Cerebellar nuclear complex (tissue), 1 donor: ENCODE measurements around the gene CDH18.

Source experiments
- DNase-seq, 2 experiments: peaks; one replicate each; lab custom pipeline; 2025; lab: John Stamatoyannopoulos, UW

CDH18 gene

DNA sequence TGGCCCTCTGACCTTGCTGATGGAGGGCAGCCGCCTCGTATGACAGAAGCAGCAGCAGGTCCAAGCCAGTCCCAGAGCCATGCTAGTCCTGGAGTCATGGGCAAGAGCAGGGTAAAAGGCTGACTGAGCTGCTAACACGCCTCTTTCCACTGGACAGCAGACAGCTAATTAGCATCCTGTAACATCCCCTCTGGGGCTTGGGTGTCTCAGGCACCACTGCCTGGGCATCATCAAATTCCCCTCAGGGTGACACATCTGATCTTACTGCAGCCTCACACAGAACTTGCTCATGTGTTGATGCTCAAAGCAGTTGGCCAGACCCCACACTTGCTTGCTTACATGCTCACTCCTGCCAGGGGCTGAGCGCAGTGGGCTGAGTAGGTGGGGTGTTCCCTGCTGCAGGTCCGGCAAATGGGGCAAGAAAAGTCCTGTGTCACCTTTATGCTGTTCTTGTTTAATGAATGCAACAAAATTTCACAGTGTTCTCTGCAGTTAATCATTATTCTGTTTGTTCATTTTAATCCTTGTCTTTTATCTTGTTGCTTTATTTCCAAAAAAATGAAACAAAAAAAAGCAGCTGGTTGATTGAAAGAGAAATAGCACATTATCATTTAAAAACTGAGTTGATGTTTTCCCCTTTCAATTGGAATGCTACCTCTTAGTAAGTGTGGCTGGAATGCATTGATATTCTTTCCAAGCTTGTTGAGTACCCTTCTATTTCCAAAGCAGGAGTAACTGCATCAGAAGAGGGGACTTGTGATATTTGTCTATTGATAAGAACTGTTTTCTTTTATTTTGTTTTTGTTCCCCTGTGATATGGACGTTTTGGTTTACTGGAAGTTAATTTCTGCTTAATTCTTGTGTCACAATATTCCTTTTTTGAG is 254.1 kb downstream of the CDH18 start:
- DNase-seq = no peak

DNA sequence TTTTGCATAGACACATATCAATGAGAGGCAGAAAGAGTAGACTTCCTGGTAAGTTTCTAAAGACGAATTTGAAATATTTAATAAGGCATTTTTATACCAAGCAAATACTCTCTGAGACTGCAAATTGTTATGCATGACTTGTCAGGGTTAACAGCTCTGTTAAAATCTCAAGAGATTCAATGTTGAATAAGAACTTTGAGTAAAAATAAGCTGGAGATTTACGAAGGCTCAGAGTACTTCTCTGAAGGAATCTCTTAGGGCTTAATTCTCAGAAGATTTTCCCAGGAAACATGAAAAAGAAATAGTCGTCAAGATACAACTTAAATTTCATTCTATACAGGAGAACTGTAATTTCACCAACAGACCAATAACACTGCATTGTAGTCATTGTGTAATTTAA is 259.4 kb downstream of the CDH18 start:
- no peak for DNase-seq

DNA sequence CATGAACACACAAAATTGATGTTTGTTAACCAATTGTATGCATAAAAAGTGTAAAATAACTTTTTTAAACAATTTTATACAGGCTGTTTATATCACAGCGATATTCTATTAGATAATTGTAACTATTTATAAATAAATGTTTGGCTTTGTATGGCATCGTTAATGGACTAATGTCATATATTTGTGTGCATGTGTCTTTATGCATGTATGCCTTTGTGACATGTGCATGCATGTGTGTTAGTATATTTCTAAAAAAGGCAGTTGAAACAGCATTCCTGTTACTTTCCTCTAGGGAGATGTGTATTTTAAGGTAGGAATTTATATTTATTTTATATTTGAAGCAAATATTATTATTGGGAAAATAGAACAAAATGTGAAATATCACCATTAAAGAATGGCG is 268.9 kb downstream of the CDH18 start:
- no peak for DNase-seq

DNA sequence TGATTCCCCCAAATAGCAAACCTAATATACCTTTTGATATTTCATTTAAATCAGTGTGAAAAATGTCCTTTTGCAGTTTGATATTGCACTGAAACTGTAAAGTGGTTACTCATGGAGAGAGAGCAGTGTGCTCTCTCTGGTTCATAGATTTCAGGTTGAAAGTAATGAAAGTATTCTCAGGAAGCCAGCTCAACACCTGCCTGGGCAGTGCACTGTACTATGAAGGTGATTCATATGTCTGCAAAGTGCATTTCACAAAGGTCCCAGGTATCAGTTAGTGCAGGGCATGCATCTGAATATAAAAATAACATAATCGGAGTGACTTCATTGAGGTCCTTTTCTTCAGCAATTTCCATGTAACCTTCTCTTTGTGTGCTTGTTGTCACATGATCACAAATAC is 274.3 kb downstream of the CDH18 start:
- no peak for DNase-seq

DNA sequence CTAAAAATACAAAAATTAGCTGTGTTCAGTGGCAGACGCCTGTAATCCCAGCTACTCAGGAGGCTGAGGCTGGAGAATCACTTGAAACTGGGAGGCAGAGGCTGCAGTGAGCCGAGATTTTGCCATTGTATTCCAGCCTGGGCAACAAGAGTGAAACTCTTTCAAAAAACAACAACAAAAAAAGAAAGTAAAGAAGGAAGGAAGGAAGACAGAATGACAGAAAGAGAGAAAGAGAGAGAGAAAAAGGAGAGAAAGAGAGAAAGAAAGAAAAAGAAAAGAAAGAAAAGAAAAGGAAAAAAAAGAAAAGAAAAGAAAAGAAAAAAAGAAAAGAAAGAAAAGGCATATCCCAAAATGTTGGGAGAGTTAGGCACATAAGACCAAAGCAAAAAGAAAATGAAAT is 278.6 kb downstream of the CDH18 start:
- no peak for DNase-seq

DNA sequence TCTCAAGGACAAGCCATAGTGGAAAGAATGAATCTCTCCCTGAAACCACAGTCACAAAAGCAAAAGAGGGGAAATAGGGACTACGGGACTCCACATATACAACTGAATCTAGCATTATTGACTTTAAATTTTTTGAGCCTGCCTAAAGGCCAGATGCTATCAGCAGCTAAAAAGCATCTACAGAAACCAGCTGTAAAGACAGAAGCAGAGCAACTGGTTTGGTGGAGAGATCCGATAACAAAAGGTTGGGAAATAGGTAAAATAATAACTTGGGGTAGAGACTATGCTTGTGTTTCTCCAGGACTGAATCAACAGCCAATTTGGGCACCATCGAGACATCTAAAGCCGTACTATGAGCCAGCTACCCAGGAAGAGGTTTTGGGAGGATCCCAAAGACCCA is 281.2 kb downstream of the CDH18 start:
- no peak for DNase-seq

DNA sequence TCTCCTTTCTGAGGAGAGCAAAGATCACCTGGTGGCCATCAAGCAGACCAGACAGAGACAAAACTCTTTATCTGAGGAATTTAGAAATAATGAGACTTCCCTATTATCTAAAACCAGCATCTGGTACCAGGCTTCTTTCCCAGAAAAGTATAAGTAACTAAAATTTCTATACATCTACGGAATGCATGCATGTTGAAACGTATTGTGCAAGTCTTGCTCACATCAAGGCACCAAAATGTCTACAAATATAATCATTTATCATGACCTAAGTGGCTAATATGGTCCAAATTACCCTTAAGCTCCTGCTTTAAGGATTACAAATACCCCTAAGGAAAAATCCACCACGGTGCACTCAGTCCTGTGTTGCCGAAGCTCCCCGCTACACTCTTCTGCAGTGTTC is 286.3 kb downstream of the CDH18 start:
- DNase-seq = no peak

DNA sequence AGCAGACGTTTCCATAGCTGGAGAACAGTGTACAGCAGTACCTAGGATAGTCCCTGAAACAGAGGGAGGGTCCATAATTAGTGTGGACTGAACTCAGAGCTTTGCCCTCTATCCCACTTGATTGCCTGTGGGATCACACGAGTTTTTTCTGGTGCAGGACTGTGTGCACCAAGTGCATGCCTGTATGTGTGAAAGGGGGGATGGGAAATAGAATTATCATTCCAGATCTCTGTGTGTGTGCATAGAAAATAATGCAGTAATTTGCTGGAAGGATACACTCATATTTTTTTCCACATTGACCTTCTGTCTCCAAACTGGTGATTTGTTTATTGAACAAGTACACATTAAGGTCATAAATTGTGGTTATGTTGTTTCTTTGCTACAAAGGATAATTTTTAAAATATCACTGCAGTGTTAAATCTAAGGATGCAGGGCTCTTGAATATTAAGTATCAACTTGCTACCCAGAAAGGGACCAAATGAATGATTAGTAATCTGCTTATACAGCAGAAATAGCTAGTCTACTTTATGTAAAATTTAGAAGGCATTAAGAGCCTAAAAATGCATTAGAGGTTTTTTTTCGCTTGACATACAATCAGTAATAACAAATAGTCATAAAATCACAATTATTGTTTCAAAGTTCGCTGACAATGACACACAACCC is 292.9 kb downstream of the CDH18 start:
- no peak for DNase-seq

DNA sequence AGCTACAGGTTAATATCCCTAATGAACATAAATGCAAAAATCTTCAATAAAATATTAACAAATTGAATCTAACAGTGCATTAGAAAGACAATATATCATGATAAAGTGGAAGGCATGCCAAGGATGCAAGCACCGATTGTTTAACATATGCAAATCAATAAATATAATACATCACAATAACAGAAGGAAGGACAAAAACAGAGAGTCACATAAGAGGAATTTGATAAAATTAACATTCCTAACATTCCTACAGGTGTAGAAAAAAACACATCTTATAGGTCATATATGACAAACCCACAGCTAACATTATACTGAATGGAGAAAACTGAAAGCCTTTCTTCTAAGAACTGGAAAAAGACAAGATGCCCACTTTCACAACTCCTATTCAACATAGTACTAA is 297.0 kb downstream of the CDH18 start:
- DNase-seq = no peak

DNA sequence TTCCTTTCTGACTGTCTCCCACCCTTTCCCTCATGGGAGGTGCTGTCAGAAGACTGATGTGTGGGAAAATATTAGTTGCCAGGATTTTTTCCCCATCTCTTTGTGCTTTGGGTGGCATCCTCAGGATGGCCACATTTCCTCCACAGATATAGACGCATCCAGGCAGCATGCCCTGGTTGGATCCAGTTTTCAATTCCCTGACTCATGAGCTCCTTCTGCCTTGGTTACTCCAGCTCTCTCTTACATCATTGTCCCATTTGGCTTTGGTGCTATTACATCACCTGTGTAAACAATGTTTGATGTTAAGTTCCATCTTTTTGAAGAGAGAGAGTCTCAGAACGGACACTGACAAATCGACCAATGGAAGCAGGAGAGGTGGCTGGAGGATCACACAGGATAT is 302.5 kb downstream of the CDH18 start:
- DNase-seq = no peak

DNA sequence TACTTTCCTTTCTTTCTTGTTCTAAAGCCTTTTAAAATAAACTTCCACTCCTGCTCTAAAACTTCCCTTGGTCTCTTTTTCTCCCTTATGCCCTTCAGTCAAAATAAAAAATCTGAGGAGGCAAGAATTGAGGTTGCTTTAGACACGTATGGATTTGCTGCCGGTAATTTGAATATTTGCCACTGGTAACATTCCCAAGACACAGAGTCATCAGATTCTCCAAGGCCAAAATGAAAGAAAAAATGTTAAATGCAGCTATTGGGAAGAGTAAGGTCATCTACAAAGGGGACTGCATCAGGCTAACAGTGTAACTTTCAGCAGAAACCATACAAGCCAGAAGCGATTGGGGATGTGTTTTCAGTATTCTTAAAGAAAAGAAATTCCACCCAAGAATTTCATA is 311.1 kb downstream of the CDH18 start:
- DNase-seq = no peak

DNA sequence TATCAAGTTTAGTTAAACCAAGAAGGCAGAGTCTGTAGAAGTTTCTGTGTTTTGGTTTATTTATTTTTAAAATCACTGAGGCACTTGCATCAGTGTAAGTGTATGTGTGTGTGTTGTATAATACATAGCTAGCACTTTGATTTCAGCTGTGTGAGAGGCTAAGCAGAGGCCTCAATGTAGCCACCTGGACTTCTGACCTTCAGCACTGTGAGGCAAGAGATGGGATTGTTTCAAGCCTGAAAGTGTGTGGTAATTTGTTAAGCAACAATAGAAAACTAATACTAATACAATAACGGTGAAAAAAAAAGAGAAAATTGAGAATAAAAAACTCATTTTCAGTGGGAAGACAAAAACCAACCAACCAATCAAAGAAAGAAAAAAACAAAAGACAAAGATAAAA is 327.3 kb downstream of the CDH18 start:
- DNase-seq = no peak

DNA sequence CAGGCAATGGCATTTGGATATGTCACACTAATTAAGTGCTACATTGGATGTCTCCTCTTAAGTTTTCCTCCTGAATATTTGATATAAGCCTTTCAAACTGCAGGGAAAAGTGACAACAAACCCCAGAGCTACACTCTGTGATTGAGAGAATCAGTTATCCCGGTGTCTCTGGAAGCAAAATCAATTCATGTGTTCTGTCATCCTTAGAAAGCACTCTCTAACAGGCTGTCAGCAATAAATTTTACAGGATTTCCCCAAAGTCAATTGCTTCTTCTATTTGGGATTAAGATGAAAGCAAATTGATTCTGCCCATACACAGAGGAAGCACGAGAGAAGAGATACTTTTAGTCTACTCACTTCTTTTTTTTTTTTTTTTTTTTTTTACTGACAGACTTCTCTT is 332.4 kb downstream of the CDH18 start:
- DNase-seq = no peak

DNA sequence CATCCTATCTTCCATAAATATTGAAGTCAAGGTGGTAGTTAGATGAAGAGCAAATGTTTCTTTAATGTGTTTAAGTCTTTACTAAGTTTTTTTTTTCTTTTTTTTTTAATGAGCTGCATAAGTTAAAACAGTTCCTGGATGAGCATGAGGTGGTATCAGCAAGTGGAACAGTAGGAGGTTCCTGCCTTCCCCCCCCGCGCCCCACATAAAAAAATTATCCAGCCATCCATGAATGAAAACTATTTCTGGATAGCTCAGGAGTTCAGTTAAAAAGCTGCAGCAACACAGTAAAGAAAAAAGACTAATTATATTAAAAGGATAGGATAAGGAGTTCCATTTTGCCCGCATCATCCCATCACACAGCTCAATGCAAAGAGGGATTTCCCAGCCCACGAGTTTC is 349.5 kb downstream of the CDH18 start:
- DNase-seq = no peak

DNA sequence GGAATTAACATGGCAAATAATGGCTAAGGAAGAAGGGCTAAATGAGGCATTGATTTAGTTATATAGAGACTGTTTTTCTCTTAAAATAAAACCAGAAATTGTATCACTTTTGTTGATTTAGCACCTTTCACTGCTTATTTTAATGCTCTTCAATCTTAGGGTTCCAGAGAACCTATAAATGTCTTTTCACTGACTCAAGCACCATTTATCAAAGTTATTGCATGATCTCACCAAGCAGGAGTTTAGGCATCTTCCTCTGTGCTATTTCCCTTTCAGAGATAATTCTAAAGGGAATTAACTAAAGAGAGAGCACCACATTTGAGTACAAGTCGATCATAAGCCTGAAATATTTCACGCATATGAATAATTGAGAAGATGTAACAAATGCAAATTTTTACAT is 357.1 kb downstream of the CDH18 start:
- no peak for DNase-seq

DNA sequence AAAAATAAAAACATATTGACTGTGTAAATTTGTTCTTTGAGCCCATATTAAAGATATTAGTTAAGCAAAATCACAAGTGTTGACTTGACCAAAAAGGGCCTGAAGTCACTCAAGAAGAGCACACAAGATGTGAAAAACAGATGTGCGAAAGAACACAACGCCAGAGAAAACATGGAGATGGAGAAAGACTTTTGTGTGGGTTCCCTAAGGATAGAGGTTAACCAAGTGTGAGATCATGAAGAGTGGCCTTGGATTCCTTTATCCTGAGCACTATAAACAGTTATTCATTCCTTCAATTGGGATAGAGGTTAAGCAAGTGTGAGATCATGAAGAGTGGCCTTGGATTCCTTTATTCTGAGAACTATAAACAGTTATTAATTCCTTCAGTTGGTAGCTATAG is 361.8 kb downstream of the CDH18 start:
- no peak for DNase-seq

DNA sequence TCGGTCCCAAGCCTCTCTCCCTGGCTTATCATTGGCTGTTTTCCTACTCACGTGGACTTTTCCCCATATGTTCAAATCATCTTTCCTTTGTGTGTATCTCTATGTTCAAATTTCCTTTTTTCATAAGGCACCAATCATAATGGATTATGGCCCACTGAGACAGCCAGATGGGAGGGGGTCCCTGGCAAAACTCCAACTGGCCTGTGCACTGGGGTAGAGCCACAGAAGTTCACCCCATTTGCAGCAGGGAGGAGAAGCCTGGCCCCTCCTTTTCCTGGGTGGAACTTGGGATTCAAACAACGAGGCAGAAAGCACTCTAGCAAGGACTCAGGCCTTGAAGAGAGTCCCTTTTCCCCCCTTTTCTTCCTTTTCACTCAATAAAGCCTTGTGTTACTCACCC is 362.4 kb downstream of the CDH18 start:
- no peak for DNase-seq

DNA sequence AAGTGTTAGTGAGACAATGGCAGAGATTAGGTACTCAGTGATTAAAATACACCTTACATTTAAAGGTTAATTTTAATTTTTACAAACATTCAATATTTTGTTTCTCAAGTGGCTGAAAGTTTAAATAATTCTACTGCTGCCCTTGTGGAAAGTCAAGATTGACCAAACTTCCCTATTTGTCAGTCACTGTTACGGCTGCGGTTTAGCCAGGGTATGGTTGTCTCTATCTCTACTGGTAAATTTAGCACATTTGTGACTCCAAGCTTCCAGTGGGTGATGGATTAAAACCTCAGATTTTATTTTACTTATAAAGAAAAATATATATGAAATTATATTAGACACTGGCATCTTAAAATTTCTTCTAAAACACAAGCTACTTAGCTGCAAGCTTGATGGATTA is 368.4 kb downstream of the CDH18 start:
- DNase-seq = no peak

DNA sequence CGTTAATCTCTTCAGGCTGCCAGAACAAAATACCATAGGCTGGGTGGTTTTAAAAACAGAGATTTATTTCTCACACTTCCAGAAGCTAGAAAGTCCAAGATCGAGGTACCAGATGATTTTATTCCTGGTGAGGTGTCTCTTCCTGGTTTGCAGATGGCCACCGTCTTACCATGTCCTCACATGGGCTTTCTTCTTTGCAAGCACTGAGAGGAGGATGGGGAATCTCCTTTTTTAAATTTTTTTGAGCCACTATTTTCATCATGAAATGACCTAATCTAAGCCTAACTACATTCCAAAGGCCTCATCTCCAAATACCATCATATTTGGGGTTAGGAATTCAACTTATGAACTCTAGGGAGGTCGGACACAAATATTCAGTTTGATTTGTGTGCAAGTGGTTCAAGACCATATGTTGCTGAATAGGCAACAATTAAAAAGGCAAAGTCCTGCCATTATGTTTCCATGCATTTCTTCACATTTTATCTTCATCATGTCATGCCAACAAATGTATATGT is 371.2 kb downstream of the CDH18 start:
- no peak for DNase-seq

DNA sequence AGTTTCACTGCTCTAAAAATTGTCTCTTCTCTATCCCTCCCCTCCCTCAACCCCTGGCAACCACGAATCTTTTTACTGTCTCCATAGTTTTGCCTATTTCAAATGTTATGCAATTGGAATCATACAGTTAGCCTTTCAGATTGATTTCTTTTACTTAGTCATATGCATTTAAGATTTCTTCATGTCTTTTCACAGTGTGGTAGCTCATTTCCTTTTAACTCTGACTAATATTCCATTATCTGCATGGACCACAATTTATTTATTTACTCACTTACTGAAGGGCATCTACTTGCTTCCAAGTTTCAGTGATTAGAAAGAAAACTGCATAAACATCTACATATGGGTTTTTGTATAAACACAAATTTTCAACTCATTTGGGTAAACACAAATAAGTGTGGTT is 372.3 kb downstream of the CDH18 start:
- no peak for DNase-seq

DNA sequence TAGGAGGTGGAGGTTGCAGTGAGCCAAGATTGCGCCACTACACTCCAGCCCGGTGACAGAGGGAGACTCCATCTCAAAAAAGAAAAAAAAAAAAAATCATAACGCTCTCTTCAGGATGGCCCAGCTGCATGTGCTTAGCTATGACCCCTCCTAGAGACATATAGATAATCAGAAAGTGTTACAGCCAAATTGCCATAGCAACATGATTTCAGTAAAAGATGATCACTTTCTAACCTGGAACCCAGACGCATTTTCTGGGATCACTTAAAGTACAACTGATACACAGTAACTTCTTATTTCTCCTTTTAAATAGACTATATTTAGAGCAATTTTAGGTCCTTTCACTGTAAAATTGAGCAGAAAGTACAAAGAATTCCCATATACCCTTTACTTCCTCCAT is 372.9 kb downstream of the CDH18 start:
- DNase-seq = no peak

DNA sequence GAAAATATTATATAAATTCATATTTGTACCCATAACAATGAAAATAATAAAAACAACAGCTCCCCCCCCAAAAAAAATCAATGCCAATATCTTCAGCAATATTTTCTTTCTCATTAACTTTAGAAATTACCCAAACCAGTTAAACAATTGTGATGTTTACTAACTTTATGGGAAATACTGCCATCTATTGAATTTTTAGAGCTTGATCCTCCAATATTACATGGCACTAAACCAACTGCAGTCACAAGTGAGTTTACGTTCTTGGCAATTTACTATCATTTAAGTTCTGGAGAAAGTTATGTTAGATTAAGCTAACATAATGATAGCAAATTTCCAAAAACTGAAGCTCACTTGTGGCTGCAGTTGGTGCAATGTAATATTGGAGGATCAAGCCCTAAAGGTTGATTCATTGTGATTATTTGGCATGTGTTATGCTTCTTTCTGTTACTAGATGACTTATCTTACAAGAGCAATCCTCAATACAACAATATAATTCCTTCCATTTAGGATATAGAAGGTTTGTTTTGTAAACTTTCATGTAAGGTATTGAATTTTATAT is 379.5 kb downstream of the CDH18 start:
- DNase-seq = no peak

DNA sequence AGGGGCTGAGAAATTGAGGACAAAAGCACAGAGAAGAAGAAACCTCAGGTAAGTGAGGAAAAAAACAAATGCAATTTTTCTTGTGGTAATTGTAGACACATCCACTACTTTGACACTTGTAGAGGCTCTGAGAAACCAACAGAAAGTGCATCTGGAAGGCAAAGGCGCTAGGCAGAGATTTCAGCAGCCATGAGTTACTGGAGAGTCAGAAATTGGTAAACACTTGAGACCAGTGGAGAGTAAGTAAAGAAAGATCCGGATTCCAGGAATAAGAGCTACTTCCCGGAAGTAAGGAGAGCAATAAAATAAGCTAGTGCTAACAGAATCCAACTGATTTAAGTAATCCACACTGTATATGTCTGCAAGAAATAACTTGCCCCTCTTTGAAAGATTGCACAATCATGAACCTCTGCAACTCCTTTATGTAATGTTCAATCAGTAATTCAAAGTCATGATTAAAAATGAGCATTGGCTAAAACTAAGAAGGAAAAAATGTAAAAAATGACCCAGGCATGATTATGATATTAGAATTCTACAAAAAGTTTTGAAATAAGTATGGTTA is 382.1 kb downstream of the CDH18 start:
- no peak for DNase-seq
